GM19099 (cell line): ENCODE measurements around the gene PAK1IP1.

Experiments
- POLR2A ChIP-seq: IDR thresholded peaks from 3 replicates; pipeline ENCODE4 v1.6.1; 2011; ENCODE audit warnings: low read depth; ENCODE audit not compliant: insufficient read length; ENCODE audit errors: extremely low read depth

PAK1IP1 gene

GRCh38 chr6:10725044-10725443 is 30.3 kb downstream of the PAK1IP1 start:
- TF ChIP-seq POLR2A = no peak

GRCh38 chr6:10725716-10726115 is 30.9 kb downstream of the PAK1IP1 start:
- TF ChIP-seq POLR2A = no peak

GRCh38 chr6:10730254-10730653 is 35.5 kb downstream of the PAK1IP1 start:
- no peak for TF ChIP-seq POLR2A

GRCh38 chr6:10733151-10733715 is 38.5 kb downstream of the PAK1IP1 start:
- no peak for TF ChIP-seq POLR2A

- no peak for TF ChIP-seq POLR2A
Observed at GRCh38 chr6:10733863-10734262, 39.1 kb downstream of the PAK1IP1 start.

- TF ChIP-seq POLR2A = no peak
Observed at GRCh38 chr6:10736731-10737130, 42.0 kb downstream of the PAK1IP1 start.

- no peak for TF ChIP-seq POLR2A
Observed at GRCh38 chr6:10740061-10740460, 45.3 kb downstream of the PAK1IP1 start.

- no peak for TF ChIP-seq POLR2A
Observed at GRCh38 chr6:10742251-10742650, 47.5 kb downstream of the PAK1IP1 start.

DNA sequence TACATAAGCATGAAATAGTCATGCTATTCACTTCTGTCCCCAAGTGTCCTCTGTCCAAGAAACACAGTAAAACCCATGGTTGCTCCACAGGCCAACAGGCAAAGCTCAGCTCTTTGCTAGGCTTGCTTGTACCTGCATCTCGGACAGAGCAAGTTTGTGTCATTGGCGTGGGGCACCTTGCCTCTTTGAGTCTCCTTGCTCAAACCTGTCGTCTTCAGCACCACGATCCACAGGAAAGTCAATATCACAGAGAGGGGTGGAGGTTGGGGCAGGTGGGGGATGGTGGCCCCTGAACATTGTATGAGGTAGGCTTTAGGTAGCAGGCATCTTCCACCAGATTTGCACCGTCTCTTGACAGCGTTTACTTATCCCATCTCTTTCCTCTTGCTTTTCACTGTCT is 48.7 kb downstream of the PAK1IP1 start:
- no peak for TF ChIP-seq POLR2A

- TF ChIP-seq POLR2A = no peak
Observed at GRCh38 chr6:10745116-10745515, 50.3 kb downstream of the PAK1IP1 start.

GRCh38 chr6:10746915-10747250 is 52.1 kb downstream of the PAK1IP1 start:
- no peak for TF ChIP-seq POLR2A

GRCh38 chr6:10747251-10747972 is 52.6 kb downstream of the PAK1IP1 start, which contains the start of gene TMEM14B:
TSS of gene TMEM14B (plus strand) at chr6:10747805. CDS start at chr6:10749246, 1,441 bp downstream.
- peak; percentile 96 for TF ChIP-seq POLR2A

DNA sequence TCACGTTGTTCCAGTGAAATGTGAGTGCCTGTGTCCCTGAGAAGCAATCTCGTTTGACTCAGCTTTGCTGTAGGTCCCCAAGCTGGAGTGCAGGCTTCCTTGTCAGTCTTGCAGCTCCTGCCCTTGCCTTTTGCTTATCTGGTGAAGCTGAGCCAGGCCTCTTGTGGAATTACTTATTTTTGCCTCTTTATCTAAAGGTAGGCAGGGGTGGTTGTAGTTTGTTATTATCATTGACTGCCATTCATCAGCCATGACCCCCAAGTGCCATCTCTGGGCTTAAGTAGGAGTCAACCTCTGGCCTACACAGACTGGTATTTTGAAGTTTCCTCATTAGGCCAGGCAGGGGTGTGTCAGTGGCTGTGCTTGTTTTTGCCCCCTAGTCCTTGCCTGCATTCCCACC is 55.0 kb downstream of the PAK1IP1 start:
- no peak for TF ChIP-seq POLR2A

GRCh38 chr6:10756085-10756484 is 61.3 kb downstream of the PAK1IP1 start:
- TF ChIP-seq POLR2A = no peak
